Measurements from ENCODE around the gene TMEM273.

TMEM273 gene

GRCh38 chr10:49140304-49141177 lies 47.6 kb downstream of the TMEM273 start:
- no peak for DNase-seq (ENCODE audit: low read depth in 3 of 3)

DNA sequence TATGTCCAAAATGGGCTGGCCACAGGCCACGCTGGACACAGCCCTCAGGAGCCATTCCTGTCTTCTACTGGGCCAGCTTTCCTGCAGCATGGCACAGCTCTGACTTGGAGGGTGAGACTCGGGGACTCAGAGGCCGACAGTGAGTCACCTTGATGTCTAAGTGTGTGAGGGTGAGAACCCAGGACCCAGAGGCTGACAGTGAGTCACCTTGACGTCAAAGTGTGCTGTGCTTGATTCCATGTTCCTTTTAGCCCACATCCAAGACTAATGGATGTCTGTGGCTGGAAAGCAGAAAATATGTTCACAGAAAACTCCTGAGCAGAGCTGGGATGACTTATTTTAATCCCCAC lies 48.4 kb downstream of the TMEM273 start:
- no peak for DNase-seq (ENCODE audit: low read depth in 3 of 3)

GRCh38 chr10:49139028-49139845 lies 49.0 kb downstream of the TMEM273 start:
- no peak for DNase-seq (ENCODE audit: low read depth in 3 of 3)

DNA sequence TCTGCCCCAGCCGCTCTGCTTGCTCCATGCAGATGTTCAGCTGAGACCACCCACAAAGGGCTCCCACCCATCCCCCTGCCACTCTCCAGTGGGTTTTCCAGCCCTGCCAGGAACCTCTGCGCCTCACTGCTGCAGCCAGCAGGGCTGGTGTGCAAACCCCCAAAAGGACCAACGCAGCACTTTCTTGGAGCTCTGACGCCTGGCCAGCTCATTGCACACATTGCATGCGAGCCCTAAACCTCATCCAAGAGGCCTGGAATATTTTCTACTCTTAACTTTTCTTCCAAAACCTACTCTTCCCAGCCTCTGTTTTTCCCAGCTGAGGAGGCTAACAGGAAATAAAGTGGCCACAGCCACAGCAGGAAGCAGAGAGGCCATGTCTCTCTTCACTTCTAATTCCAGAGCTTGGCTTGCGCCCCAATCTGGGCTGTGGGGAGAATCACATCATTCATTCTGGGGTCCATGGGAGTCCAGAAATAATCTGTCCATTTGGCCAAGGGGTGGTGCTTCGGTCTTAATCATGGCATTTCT lies 49.8 kb downstream of the TMEM273 start:
- DNase-seq (ENCODE audit: low read depth in 3 of 3), result no peak

DNA sequence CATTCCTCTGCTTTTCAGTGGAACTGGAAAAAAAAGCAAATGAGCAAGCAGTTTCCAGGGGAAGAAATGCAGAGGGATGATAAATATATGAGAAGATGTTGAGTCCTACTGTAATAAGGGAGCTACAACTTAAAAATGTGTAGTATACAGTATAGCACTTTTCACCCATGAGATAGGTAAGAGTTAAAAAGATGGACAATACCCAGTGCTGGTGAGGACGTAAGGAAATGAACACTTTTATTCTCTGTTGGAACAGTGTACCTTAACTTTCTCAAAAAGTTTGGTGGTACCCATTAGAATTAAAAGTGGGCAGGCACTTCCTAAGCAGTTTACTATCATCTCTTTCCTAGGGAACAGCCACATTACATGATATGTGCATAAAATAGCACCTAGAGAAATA lies 51.7 kb downstream of the TMEM273 start:
- no peak for DNase-seq (ENCODE audit: low read depth in 3 of 3)

DNA sequence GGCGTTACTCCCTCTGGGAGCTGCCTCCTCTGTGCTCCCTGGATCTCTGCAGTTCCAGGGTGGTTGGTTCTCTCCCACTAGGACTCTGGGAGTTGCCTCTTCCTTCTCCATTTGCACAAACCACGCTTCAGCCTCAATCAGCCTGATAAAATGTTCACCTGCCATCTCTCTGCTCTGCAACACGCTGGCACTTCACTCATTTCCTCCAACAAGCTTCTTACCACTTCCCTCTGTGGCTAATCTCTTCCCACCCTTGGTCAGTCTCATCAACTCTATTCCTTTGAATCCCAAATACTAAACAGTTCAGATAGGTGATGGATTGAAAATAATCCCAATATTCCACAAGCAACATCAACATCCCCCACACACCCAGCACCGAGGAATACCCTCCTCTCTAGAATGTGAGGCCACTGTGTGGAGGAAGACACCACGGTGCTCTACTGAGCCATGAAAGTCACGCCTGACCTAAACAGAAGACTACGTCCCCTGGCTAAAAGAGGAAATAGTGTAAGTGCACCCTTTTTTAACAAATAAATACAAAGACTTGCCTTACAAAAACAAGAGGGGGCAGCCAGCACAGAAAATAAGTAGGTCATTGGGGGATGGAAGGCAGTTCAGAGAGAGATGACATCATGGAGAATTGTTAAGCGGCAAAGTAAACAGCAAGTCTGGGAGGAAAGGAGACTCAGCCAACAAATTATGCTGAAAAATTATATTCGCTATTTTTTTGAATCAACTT lies 52.4 kb downstream of the TMEM273 start:
- DNase-seq (ENCODE audit: low read depth in 3 of 3), result no peak

DNA sequence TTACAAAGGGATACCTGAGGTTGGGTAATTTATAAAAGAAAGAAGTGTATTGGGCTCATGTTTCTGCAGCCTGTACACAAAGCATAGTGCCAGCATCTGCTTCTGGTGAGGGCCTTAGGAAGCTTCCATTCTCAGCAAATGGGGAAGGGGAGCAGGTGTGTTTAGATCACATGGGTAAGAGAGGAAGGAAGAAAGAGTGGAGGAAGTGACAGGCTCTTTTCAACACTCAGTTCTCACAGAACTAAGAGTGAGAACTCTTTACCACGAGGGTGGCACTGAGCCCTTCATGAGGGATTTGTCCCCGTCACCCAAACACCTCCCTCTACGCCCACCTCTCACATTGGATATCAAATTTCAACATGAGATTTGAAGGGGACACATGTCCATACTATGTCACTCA lies 53.9 kb downstream of the TMEM273 start:
- no peak for DNase-seq (ENCODE audit: low read depth in 3 of 3)

- no peak for DNase-seq (ENCODE audit: low read depth in 3 of 3)
Measured at GRCh38 chr10:49133706-49134248, 54.4 kb downstream of the TMEM273 start, which contains the start of gene FAM170B. Gene FAM170B (minus strand): TSS chr10:49134021. CDS start chr10:49133918, 103 bp downstream.

DNA sequence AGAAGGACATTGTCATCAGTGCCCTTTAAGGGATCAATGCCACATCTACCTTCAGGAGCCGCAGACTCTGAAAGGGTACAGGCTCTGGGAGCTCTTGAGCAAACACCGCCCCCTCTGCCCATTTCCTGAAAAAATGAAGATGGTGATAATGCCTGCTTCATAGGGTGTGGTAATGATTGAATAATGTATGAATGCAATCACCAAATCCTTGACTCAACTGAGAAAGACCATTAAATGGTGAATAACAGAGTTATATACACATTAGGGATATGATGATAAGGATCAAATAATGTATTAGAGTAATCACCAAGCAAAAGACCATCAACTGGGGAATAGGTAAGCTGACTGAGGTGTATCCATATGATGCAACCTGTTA lies 55.8 kb downstream of the TMEM273 start:
- DNase-seq (ENCODE audit: low read depth in 3 of 3), result no peak

- no peak for DNase-seq (ENCODE audit: low read depth in 3 of 3)
Measured at GRCh38 chr10:49131507-49132361, 56.5 kb downstream of the TMEM273 start.

GRCh38 chr10:49129376-49129775 lies 58.8 kb downstream of the TMEM273 start:
- DNase-seq (ENCODE audit: low read depth in 3 of 3), result no peak

DNA sequence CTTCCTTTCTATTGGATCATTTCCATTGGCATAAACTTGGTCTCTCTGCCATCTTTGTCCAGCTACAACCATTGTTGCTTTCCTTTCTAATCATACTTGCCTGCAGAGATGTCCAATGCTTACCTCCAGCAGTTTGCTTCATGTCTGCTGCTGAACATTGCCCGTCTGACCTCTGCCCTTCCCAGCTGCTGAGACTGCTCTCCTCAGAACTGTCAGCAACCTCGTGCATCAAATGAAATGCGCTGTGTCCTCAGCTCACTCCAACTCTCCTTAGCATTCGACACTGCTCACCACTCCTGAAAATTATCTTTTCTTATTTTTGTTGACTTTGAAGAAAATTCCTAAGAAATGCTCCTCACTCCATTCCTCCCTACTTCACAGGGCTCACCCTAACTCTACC lies 59.3 kb downstream of the TMEM273 start:
- DNase-seq (ENCODE audit: low read depth in 3 of 3), result no peak

DNA sequence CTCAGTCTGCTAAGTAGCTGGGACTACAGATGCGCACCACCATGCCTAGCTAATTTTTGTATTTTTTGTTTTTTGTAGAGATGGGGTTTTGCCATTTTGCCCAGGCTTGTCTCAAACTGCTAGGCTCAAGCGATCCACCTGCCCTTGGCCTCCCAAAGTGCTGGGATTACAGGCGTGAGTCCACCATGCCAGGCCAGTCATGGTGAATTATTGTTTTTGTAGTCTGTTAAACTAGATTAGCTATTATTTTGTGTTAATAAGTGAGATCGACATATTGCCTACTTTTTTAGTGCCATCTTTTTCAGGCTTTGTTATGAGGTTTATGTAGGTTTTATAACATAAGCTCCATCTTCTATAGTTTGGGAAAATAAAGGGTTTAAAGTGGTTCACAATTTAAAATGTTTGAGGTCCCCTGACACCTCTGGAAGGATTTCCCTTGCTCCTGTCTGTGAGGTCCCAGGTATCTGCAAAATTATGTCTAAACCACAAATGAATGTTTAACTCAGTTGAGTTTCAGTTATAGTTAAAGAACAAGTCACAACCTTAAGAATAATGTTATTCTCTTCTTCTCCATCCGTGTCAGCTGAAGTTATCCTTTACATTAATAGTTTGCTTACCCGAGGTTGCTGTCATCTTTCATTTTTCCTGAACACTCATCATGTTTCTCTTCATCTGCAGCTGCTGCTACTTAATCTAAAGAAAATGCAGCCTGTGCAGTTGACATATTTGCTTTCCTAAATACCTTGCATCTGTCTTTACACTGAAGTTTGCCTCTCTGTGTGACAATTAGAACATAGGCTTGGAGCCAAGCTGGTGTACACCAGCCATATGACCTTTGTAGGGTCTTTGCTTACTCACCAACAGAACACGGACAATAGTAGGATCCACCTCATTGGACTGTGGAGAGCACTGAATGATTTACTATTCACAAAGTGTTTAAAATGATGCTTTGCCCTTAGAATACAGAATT lies 63.9 kb downstream of the TMEM273 start:
- no peak for DNase-seq (ENCODE audit: low read depth in 3 of 3)

DNA sequence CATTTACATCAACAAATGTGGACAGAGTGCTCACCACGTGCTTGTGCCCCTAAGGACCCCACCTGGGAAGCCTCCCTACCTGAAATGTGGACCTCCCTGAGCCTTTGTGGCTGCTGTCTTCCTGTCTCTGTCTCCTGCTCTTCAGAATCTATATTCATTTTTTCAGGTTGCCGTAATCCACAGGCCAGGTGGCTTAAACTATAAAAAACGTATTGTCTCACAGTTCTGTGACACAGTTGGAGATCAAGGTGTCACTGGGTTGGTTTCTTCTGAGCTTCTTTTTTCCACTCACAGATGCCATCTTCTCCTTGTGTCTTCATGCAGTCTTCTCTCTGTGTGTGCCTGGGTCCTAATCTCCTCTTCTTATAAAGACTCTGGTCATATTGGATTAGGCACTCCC lies 67.3 kb downstream of the TMEM273 start:
- DNase-seq (ENCODE audit: low read depth in 3 of 3), result no peak

- no peak for DNase-seq (ENCODE audit: low read depth in 3 of 3)
Measured at GRCh38 chr10:49119746-49120145, 68.4 kb downstream of the TMEM273 start.

GRCh38 chr10:49118430-49119074 lies 69.6 kb downstream of the TMEM273 start:
- DNase-seq (ENCODE audit: low read depth in 3 of 3), result no peak

DNA sequence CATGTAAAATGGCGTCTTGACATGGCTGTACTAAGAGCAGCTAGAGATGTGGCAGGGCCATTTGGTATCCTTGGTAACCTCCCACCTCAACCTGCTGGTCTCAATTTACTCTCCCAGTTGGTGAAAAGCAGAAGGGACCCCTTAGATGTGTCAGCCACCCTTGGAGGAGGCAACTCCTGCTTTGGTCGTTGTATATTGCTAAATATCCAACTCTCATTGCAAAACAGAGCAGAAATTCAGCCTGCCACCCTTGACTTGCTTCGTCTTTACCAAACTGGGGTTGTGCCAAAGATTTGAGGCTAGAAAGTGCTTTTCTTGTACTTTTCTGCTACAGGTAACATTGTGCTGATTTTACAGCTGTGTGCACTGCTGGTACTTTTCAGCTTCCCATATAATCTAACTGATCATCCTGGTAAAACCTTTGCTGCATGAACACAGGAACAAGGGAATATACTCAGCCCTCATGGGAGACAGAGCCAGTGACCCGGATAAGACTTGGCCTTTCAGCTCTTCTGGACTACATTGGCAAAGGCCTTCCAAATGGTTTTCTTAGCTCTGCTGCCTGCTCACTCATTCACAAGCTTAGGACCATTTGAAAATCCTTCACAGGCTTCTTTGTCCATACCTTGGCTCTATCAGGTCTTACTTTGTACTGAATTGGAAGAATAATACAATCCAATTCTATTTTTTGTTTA lies 70.7 kb downstream of the TMEM273 start:
- no peak for DNase-seq (ENCODE audit: low read depth in 3 of 3)

Data from stimulated activated CD4-positive, alpha-beta T cell treated with anti-CD3 and anti-CD28 coated beads, TNF-alpha, amount 100 ng/mL, for 24 hours (primary cell).